K562 (cell line): ENCODE results near the gene APPL2. TPM values are rescaled to one million over a fixed set of nuclear protein-coding genes. Genes with fewer than 3 reads are reported as not detected.

Source experiments
- ATAC-seq: fragments of 200-7000 bp; cut with Tn5 transposase; 3 replicates; pipeline ENCODE4 v1.9.1; 2020; ENCODE audit warnings: moderate library complexity
- BruUV-seq: library from RNA; stranded (reverse); fragments of 400-500 nt; replicated peaks from 2 replicates; lab custom pipeline; 2021; lab: Mats Ljungman, UMichigan
- CTCF ChIA-PET: fragments of 300-600 bp; formaldehyde crosslinking; extraction: SDS; loops from one replicate; lab custom pipeline; 2021; ENCODE audit warnings: low intra/inter-chr PET ratio; lab: Yijun Ruan, JAX
- POLR2A ChIA-PET: fragments of 300-600, 350-650 bp; sonication (Branson Sonifier 250); formaldehyde crosslinking; extraction: SDS; loops from one replicate; lab custom pipeline; 2021; ENCODE audit warnings: antibody characterized with exemption, inconsistent platforms; lab: Yijun Ruan, JAX
- DNase-seq, 4 experiments: peaks; one replicate each; pipeline versions ENCODE4 v3.0.0 to v3.0.0-alpha.2; 2011 to 2018; ENCODE audit warnings: low spot score in 3 of 4, mixed read lengths in 3 of 4; ENCODE audit errors: extremely low read depth in 1 of 4
- FAIRE-seq: peaks from 2 replicates; lab custom pipeline; 2011; peaks lifted over from hg19 to GRCh38; lab: Jason Lieb, UNC
- H2AFZ ChIP-seq: 2 replicates; pipeline ENCODE4 v1.6.0; 2011; ENCODE audit warnings: low read depth, low read length, control low read depth, inconsistent platforms
- H3K27ac ChIP-seq: fragments of 200-600 bp; 3 replicates; pipeline ENCODE4 v1.8.0; 2011; ENCODE audit warnings: low read depth, mild to moderate bottlenecking, control low read depth, inconsistent platforms, low read length, moderate library complexity, mixed read lengths; ENCODE audit errors: extremely low read depth
- H3K27me3 ChIP-seq, 2 experiments: fragments of 300-600 bp in 1 of 2; 2 replicates in 1 of 2; 3 replicates in 1 of 2; pipeline versions ENCODE4 v1.6.0 to v1.8.0; 2011; ENCODE audit warnings: inconsistent platforms in 2 of 2, low read length in 2 of 2, mild to moderate bottlenecking in 1 of 2, mixed read lengths in 1 of 2, moderate library complexity in 1 of 2; ENCODE audit not compliant: control insufficient read depth in 2 of 2, insufficient read depth in 2 of 2
- H3K36me3 ChIP-seq: fragments of 300-600 bp; 3 replicates; pipeline ENCODE4 v1.8.0; 2011; ENCODE audit warnings: mild to moderate bottlenecking, low read length, inconsistent platforms; ENCODE audit not compliant: control insufficient read depth, insufficient read depth
- H3K4me1 ChIP-seq, 2 experiments: fragments of 200-600 bp in 1 of 2; replicated peaks in 1 of 2; 2 replicates in 1 of 2; 3 replicates in 1 of 2; pipeline versions ENCODE4 v1.5.1 to v1.8.0; 2011; ENCODE audit warnings: inconsistent platforms in 2 of 2, low read length in 2 of 2, mild to moderate bottlenecking in 1 of 2, mixed read lengths in 1 of 2, moderate library complexity in 1 of 2; ENCODE audit not compliant: control insufficient read depth in 2 of 2, insufficient read depth in 2 of 2
- H3K4me2 ChIP-seq: 2 replicates; pipeline ENCODE4 v1.6.1; 2011; ENCODE audit warnings: low read length, control low read depth, inconsistent platforms, mixed read lengths; ENCODE audit not compliant: insufficient read depth
- H3K4me3 ChIP-seq: fragments of 200-600 bp; sonication (generic), shearing (Covaris generic); 2 replicates; pipeline ENCODE4 v1.5.1; 2016; ENCODE audit warnings: control low read depth, inconsistent platforms
- H3K79me2 ChIP-seq: fragments of 200-600 bp; 3 replicates; pipeline ENCODE4 v1.8.0; 2011; ENCODE audit warnings: low read length, inconsistent platforms; ENCODE audit not compliant: control insufficient read depth, insufficient read depth
- H3K9ac ChIP-seq, 2 experiments: 2 replicates each; pipeline versions ENCODE4 v1.6.0 to v1.6.1; 2011; ENCODE audit warnings: low read depth in 2 of 2, low read length in 2 of 2, control low read depth in 1 of 2, inconsistent platforms in 1 of 2, mild to moderate bottlenecking in 1 of 2, mixed read lengths in 1 of 2; ENCODE audit not compliant: insufficient read depth in 1 of 2
- H3K9me1 ChIP-seq: one replicate; pipeline ENCODE4 v1.6.0; 2011; ENCODE audit warnings: inconsistent platforms, mild to moderate bottlenecking, low read length, moderate library complexity; ENCODE audit not compliant: control insufficient read depth, insufficient read depth
- H3K9me3 ChIP-seq: replicated peaks from 2 replicates; pipeline ENCODE4 v1.5.1; 2011; ENCODE audit warnings: low read depth, low read length, inconsistent platforms; ENCODE audit not compliant: control insufficient read depth, insufficient read depth
- H4K20me1 ChIP-seq: replicated peaks from 2 replicates; pipeline ENCODE4 v1.6.1; 2011; ENCODE audit warnings: low read length, inconsistent platforms, mixed read lengths; ENCODE audit not compliant: control insufficient read depth, insufficient read depth
- ATF7 ChIP-seq: fragments of 450-650 bp; IDR thresholded peaks from 2 replicates; pipeline ENCODE4 v1.7.1; 2014; ENCODE audit warnings: mild to moderate bottlenecking, moderate library complexity
- DEAF1 ChIP-seq: fragments of 450-650 bp; formaldehyde crosslinking; IDR thresholded peaks from 2 replicates; pipeline ENCODE4 v1.4.0; 2020; ENCODE audit warnings: mild to moderate bottlenecking, moderate library complexity
- E2F8 ChIP-seq: fragments of 450-650 bp; IDR thresholded peaks from 2 replicates; pipeline ENCODE4 v1.7.1; 2018; ENCODE audit warnings: mild to moderate bottlenecking, low read depth; ENCODE audit not compliant: partially characterized antibody
- FOXO4 ChIP-seq: fragments of 450-650 bp; formaldehyde crosslinking; IDR thresholded peaks from 2 replicates; pipeline ENCODE4 v1.4.0; 2020; ENCODE audit warnings: mild to moderate bottlenecking, moderate library complexity
- NCOR1 ChIP-seq: fragments of 450-650 bp; IDR thresholded peaks from 2 replicates; pipeline ENCODE4 v1.6.1; 2016; ENCODE audit warnings: mild to moderate bottlenecking, moderate library complexity
- RBBP5 ChIP-seq: fragments of 200-600 bp; sonication (generic); IDR thresholded peaks from 2 replicates; pipeline ENCODE4 v1.6.1; 2012; ENCODE audit warnings: borderline replicate concordance, mild to moderate bottlenecking, low read length, control low read depth, inconsistent platforms; ENCODE audit not compliant: insufficient read depth, poor library complexity, severe bottlenecking
- RREB1 ChIP-seq: fragments of 250-450 bp; sonication (Bioruptor Pico); IDR thresholded peaks from 2 replicates; pipeline ENCODE4 v1.4.0; 2020
- WGBS: fragments of 100-300 bp; shearing (Covaris generic); methylation state at CpG from one replicate; pipeline ENCODE4 v1.1.6; 2016; ENCODE audit warnings: low coverage, mixed read lengths; ENCODE audit not compliant: insufficient coverage; ENCODE audit errors: missing lambda C conversion rate; 5-methylcytosine and 5-hydroxymethylcytosine counted together
- in situ Hi-C: fragments of 300-500 bp; cut with MboI; formaldehyde crosslinking; loops from 4 replicates; pipeline ENCODE4 v1.15.0; 2018; ENCODE audit warnings: inconsistent platforms, mixed read lengths
- intact Hi-C: fragments of 100-400 bp; cut with micrococcal nuclease; formaldehyde crosslinking; loops from 2 replicates; pipeline ENCODE4 v1.14.2; 2022
- polyA plus RNA-seq, 8 experiments: library from polyadenylated mRNA; depleted of rRNA in 4 of 8; stranded (reverse) in 5 of 8; unstranded in 3 of 8; fragments of >200 nt; fragmentation: Nextera tagmentation in 2 of 8; fragmentation: Illumina TruSeq in 1 of 8; extraction: Ambion mirVana in 2 of 8; extraction: Trizol in 1 of 8; gene quantifications; 2 replicates each; pipeline versions ENCODE4 v1.2.1 to v1.2.3, GENCODE V29; 2011 to 2014; ENCODE audit warnings: inconsistent platforms in 1 of 8, missing spikeins in 1 of 8
- total RNA-seq, 7 experiments: library from RNA; depleted of rRNA in 6 of 7; stranded (reverse); fragments of >200 nt in 6 of 7; fragmentation: Illumina TruSeq in 2 of 7; extraction: Trizol in 2 of 7; gene quantifications; 2 replicates each; pipeline versions ENCODE4 v1.2.1 to v1.2.3, GENCODE V29; 2011 to 2021; ENCODE audit warnings: low replicate concordance in 1 of 7

The APPL2 gene
- total and polyA plus RNA-seq, 9 of the 15 experiments (the other 6 are each of a cell fraction or from before 2014, with no cell fraction given): 2.1 to 14.4 (median 8.2) TPM

GRCh38 chr12:105204916-105205315, 31.1 kb downstream of the APPL2 start:
- Histone ChIP-seq H3K4me3 (no peak overlapping the region), H3K4me2 (no peak overlapping the region), H3K27me3 (no peaks in the 10 kb centered on the region), H3K36me3 (peaks cover 5% of the 10 kb centered on the region; the same call in 2 of the 3 replicates), H3K79me2 (no peaks in the 10 kb centered on the region), H3K9me1 (no peaks in the 10 kb centered on the region), H3K4me1 (no peaks in the 10 kb centered on the region), H4K20me1 (no peaks in the 10 kb centered on the region; the same call in 1 of the 2 replicates), H3K9me3 (no peaks in the 10 kb centered on the region), H3K9ac (no peak overlapping the region), H3K27ac (no peak overlapping the region), H2AFZ (no peak overlapping the region)
- 57% methylated on average over 6 of the region's 6 CpGs for WGBS
- ATAC-seq: no peak
- DNase-seq: no peak
- ChIA-PET POLR2A (interaction anchor here (0.9 to 1.6 kb wide), 3 partner anchors 13 to 16 kb away, joined by 3 to 7 read pairs (median 7); no protein-coding TSS in a partner anchor), CTCF (no interaction called here)
- BruUV-seq: no TSS peak
- in situ Hi-C loops (no loop called here), intact Hi-C loops (no loop called here)
- no peak for FAIRE-seq
- TF ChIP-seq ATF7 (no peak), DEAF1 (CRISPR knock-in tag) (no peak), FOXO4 (CRISPR knock-in tag) (no peak), RREB1 (CRISPR knock-in tag) (no peak), E2F8 (no peak), RBBP5 (no peak), NCOR1 (no peak)
